Measurements from ENCODE around the gene CPNE4.
"Not testable (repeated sequence)": the region's sequence is repeated elsewhere in the genome, so short reads cannot be mapped to it uniquely, and the experiment has no call there.

CPNE4 gene

DNA sequence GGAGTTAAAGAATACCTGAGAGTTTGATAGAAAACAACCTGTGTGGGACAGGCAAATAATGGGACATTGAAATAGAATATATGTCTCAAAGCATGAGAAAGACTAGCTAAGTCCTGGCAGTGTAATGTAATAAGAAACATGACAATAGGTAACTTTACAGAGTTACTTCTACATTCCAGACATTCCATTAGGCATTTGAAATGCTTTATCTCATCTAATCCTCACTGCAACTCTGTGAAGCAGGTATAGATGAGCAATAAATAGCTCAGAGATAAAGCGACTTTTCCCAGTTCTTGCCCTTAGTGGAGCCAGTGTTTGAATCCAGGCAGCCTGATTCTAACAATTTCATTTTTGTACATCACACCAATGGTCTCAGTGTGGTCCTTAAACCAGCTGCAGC, 76.8 kb downstream of the CPNE4 start:
- no peak for DNase-seq

DNA sequence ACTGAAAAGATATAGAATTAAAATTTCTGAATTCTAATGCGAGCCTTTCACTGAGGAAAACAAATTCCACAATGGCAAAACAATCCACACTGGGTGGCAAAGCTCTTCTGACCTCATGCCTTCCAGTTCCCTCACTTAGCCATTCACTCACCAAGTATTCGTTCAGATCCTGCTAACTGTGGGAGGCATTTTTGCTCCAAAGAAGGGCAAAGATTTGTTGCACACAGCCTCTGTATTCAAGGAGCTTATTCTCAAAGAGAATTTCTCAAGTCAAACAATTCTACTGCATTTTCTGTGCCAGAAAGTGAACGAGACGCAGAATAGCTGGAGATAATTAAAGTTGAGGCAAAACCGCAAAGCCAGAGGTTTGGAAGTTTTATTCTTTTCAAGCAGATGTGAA, 77.3 kb downstream of the CPNE4 start:
- DNase-seq: no peak

DNA sequence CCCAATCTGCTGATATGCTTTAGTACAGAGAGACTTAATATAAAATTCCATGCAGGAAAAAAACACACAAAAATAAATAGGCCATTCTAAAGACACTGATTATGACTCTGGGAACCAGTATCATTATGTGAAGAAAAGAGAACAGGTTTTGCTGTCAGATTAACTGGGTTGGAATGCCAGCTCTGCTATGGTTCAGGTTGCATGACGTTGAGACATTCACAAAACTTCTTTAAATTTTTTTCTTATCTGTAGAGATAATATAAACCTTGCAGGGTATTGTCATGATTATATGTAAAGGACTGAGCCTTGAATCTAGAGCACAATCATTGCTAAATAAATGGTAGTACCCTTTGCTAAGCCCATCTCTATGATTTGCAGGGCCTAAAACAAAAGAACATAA, 86.0 kb downstream of the CPNE4 start:
- DNase-seq: no peak

DNA sequence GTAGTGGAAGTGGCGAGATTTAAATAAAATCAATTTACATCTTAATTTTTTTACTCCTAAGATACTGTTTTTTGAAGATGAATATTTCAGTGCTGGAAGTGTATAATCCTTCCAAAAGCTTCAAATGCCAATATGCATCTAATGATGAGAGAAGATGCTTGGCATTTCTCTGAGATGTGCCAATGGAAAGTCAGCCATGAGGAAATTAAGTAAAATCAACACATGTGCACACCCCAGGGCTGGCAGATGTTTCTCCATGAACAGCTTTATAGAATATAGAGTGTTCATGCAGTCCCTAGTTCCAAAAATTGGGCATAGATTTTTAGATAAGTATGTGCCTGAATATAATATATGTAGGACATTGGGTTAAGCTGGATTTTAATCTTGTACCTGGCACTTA, 90.1 kb downstream of the CPNE4 start:
- DNase-seq: no peak

DNA sequence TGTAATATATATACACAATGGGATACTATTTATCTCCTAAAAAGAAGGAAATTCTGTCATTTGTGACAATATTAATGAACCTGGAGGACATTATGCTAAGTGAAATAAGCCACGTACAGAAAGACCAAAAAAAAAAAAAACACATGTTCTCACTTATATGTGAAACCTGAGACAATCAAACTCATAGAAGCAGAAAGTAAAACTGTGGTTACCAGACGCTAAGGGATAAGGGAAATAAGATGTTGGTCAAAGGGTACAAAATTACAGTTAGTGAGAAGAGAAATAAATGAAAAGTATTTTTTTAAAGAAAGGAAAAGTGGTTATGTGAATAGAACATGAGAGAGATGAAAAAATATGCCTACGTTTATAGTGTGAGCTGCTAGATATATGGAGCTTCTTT, 101.1 kb downstream of the CPNE4 start:
- DNase-seq: no peak

DNA sequence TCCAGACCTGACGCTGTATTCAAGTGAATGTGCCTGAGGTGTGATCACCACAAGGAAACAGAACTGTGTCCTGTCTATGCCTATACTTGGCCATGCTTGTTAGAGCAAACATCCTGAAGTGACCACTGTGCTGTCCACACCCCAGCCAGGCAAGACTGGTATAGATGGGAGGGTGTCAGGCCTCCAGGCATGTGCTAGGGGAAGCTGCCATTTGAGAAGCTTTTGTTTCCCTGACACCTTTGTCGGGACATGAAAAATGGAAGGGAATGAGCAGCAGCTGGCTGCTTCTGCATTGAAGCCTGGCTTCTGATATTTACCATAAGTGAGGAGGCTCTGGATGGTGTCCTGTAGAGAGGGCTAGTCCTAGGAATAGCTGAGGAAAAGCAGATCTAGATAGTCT, 106.2 kb downstream of the CPNE4 start:
- no peak for DNase-seq

DNA sequence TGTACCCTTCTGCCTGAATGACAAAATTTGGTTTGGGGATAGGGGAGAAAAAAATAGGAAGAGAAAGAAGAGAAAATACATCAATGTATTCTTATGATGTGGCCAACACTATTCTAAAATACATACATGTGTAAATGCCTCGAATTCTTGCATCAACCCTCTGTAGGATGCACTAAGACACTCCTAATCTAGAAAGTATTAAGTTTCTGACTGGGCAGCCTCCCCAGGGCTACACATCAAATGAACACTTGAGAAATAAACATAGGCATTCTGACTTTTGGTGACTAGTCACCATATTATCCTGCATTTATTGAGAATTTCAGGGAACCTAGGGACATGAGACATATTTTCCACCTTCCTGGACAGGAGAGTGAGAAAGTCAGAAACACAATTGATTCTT, 109.2 kb downstream of the CPNE4 start:
- no peak for DNase-seq

DNA sequence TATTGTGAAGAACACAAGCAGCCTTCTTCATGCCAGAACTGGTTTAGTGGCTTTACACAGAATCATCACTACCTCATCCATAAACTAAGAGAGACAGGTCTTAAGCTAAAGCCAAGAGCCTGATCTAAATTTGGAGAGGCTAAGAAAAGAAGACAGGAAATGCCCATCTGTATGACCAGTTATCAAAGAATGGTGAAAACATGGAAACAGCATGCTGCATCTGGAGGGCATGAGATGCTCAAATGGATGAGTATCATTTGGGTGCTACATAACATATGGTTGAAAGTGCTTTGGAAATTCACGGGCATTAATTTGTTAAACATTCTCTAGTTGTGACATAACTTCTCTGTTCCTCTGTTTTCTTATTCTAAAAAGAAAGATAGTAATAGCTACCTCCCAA, 112.5 kb downstream of the CPNE4 start:
- no peak for DNase-seq

DNA sequence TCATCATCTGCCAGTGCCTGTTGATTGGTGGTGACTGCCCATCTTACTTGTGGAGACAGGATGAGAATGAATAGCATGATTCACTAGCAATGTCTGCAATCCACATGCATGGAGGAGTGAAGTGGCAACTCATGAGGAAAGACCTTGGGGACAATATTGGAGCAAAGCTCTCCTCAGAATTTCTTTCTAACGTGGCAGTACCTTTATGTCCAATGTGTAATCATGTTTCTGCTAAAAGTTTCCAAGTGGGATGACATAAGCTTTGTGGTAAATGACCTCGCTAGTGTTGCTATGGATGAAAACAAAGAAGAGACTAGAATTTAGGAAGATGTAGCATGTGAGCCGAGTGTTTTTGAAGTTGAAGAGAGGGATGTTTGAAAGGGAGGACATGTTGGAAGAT, 117.8 kb downstream of the CPNE4 start:
- no peak for DNase-seq

DNA sequence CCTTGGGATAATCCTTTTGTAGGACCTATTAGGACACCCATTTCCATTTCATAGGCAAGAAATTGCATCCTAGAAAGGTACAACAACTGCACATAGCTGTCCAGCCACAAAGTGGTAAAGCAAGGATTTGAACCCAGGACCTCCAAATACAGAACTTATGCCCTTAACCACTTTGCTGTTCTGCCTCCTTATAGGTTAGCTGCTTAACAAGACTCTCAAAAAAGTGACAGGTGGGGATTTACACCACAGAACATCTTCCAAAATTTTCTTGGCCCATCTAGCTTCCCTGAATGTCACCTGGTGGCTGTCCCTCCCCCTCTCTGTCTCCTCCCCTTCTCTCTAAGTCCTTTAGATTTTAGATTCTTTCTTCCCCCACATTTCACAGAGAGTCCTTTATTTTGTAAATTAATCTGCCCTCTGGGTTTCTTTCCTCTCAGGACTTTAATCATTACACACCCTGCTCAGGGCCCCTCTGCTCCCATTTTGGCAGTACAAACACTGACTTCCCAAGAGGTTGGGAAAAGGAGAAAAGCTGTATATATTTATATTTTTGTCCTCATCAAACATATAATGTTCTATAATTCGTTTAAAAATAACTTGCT, 120.6 kb downstream of the CPNE4 start:
- no peak for DNase-seq

DNA sequence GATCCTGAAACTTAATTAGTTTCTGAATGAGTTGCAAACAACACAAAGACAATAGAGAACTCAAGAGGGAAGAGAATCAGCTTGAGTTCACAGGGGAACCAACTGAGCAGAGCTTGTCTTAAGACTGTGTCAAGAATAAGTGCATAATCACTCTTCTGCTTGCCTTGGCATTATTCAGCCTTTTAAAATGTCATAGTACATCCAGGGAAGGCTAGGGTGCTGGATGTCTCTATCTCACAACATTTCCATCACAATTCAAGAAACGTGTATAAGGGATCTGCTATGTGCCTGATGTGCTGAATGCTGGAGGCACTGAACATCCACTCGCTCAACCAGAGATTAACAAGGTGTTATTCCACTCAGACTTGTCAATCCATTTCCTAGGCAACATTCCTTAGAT, 122.6 kb downstream of the CPNE4 start:
- no peak for DNase-seq

DNA sequence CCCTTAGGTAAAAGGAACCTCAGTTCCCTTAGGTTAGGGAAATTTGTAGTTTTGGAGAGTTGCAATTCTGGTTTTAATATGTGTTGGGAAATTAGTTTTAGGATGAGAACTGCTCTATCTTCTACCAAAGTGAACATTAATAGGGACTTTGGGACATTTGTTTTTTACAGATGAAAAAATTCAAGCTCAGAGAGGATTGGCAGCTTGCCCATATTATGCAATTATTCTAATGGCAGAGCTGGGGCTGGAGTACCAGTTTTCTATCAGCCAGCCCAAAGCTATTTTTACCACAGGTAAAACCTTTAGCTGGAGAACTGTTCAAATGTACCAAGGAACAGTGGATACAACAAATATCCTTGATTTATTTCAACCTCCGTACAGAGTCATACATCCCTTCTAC, 127.0 kb downstream of the CPNE4 start:
- DNase-seq: no peak

DNA sequence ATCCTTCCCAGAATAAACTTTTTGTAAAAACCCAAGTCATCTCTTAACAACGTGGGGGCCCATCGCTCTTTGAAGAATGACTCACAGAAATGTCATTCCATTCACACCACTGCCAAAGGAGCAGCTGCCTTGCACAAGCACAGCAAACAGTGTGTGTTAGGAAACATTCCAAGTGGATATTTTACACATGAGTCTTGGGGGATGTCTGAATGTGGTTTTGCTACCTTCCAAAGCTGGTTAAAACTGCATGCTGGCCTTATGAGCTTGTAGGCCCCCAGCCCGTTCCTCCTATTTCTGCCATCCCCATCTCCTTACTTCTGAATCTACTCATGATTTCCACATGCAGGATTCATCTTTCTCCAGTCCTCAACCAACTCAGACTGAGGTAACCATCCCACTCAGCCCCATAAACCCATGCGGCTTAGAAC, 130.8 kb downstream of the CPNE4 start:
- no peak for DNase-seq

DNA sequence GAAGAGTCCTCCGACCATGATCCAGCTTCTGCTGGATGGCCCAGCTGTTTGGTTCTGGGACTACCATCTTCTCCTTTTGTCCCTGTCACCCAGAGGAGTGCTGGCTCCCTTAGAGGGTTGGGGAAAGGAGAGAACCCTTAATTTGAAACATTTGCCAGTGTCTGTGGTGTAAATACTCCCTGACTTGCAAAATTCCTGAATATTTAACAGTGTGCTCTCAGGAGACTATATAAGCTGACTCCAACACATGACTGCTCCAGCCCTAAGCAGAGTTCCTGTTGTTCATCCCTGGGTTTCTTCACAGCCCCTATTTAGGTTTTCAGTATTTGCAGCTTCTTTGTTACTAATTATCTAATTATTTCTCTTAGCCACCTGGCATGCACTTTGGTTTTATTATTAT, 133.1 kb downstream of the CPNE4 start:
- no peak for DNase-seq

DNA sequence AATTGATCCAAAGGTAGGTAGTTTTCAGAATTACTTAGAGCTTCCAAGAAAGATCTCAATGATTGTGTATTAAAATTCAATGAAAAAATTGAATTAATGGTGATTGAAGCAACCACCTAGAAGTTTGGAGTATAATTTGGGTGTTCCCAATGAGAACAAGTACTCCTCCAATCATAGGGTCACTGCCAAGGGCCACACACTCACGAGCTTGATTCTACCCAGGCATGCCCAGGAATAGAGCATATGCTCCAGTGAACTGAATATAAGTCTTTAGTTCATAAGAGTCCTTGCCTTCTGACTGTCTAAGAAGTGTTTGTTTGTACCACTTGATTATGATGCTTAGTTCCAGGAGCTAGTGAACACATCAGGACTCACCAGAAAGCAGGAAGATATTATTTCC, 133.9 kb downstream of the CPNE4 start:
- DNase-seq: no peak

DNA sequence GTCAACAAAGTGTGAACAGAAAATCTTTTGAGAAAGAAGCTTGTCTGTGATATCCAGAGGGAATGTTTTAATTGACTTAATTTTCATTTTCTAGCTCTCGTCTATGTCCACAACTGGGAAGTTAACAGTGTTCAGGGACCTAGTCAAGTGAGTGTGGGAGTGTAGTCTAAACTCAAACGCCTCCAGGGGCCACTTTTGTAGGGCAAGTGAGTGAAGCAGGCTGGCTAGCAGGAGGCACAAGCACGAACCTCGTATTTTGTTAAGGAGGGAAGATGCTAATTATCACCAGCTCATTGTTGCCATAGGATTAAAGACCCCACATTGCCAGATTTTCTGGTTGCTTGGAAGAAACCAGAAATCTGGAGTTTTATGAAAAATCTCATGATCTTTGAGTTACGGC, 135.8 kb downstream of the CPNE4 start:
- no peak for DNase-seq

DNA sequence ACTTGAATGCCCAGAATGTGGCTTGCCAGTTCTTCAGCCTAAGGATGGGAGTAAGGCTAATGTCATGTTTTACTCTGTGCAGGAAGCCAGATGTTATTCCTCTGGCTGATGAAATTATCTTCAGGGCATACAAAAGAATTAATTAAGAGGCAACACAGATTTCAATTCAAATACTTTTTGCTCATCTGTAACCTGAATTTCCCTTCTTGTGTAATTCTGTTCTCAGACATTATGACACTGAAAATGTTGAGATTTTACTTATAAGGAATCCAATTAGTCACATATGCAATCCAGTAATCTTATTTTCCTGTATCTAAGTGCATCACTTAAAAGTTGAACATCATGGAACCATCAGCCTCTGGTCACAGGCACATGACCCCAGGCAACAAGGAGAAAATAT, 136.5 kb downstream of the CPNE4 start:
- no peak for DNase-seq

DNA sequence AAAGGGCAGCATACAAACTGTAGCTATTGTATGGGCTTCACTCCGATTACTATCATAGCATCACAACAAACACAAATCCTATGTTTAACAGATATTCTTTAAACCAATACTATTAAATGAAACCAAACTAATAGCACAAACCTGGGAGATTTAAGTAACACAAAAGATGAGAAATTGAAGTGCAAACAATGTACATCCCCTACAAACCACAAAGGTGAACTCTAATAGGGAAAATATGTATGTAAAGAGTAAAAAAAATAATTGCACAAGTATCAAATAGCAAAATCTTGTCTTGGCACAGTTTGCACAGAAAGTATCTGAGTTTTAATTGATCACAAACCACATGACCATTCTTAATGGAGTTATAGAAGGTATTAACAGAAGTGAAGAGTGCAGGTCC, 138.5 kb downstream of the CPNE4 start:
- DNase-seq: no peak

DNA sequence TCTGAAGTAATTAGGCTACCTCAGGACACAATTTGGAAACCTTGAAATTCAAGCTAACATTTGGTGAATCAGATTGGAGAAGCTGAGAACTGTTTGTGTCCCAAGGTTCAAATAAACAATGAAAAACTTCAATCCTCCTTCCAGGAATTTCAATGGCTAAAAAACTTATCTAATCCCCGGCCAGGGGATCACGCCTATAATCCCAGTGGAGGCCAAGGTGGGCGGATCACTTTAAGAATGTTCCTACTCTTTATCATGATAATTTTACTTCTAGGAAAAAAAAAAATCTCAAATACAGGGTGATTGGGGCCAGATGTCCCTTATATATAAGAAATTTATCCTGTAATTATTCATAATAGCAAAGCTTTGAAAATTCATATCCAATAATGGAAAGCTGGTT, 139.0 kb downstream of the CPNE4 start:
- DNase-seq: no peak

DNA sequence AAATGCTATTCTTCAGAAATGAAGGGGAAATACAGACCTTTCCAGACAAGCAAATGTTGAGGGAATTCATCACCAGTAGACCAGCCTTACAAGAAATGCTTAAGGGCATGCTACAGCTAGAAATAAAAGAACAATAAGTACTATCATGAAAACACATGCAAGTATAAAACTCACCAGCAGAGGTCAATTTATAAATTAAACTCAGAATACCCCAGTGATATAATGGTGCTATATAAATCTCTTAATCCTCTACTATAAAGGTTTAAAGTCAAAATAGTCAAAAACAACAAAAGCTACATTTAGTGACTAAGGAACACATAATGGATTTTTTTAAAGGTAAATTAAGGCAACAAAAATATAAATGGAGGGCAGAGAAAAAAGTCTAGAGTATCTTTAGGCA, 142.5 kb downstream of the CPNE4 start:
- DNase-seq: no peak

DNA sequence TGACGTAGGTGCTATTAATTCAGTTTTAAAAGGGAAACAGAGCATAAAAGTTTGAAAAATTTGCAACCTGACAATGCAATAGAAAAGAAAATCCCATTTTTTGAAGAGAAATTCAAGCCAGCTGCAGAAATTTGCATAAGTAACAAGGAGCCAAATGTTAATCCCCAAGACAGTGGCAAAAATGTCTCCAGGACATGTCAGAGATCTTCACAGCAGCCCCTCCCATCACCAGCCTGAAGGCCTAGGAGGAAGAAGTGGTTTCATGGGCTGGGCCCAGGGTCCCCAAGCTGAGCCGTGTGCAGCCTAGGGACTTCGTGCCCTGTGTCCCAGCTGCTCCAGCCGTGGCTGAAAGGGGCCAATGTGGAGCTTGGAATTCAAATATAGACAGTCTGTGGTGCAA, 148.9 kb downstream of the CPNE4 start:
- not testable (repeated sequence) for DNase-seq

DNA sequence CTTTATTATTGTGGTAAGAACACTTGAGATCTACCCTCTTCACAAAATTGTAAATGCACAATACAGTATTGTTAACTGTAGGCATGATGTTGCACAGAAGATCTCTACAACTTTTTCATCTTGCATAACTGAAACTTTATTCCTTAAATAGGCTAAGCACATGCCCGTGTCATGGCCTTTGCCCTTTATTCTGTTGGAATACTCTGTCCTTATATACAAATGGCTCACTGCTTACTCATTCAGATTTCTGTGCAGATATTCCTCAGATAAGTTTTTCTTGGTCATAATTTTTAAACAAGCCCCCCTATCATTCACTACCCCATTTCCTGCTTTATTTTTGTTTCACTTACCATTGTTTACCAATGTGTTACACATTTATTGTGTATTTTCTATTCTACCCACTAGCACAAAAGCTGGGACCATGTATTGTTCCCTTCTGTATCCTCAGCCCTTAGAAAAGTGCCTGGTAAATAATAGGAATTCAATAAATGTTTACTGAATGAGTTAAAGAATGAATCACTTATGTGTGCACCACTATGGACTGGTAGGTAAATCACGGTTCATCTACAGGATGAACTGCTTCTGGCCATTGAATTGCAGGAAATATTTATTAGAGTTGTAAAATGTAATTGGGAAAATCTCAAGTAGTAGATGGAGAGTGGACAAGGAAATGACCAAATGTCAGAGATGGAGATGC, 151.0 kb downstream of the CPNE4 start:
- no peak for DNase-seq

DNA sequence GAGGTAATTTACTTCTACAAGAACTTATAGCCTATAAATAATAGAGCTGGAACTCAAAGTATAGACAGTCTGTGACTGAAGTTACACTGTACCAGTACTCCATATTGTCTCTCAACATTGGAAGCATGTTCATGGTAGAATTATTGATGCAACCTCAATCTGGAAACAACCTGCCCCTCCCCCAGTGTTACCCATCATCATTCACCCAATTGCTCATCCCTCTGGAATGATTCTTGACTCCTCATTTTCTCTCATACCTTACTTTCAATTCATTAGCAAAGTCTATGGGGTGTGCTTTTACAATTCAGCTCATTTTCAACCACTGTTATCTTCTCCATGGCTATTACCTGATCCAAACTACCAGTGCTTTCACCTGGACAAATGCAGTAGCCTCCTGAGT, 151.7 kb downstream of the CPNE4 start:
- DNase-seq: no peak

DNA sequence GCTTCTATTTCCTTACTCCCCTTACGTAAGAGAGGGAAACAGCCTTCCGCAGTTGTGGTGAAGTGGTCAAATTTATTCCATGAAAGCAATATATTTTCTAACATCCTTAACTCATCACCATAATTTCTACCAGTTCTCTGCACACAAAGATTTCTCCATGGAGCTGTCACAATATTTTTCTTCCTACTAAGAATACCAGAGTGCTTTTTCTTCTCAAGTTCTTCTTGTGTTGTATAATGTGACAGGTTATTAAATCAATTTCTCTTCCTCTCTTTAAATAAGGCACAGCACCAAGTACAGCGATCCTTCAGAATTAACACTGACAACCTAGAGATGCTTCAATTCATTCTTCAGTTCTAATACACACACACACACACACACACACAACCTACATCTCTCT, 153.0 kb downstream of the CPNE4 start:
- DNase-seq: no peak

DNA sequence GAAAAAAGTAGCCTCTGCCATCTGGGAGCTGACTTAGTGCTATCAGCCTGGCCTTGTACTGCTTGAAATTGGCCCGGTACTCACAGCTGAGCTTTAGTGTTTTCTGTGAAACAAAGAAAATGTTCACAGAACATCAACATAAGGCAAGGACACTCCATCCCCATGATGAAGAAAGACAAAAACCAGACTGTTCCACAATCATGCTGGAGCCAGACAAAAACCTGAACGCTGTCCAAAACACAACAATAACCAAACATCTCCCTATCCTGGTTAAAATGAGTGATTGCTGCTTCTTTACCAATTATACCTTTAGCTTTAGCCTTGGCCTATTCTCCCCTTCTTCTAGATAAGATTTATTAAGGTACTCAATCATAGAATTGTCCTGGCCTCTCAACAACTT, 153.9 kb downstream of the CPNE4 start:
- no peak for DNase-seq
